Astrocyte of the spinal cord (primary cell): ENCODE data around the gene TLX1.

Source experiments
- DNase-seq: peaks from one replicate; pipeline ENCODE4 v3.0.0; 2011; ENCODE audit warnings: low read depth, low spot score
- H3K4me3 ChIP-seq: 2 replicates; pipeline ENCODE4 v1.5.1; 2011; ENCODE audit warnings: low read depth, mild to moderate bottlenecking, low read length, moderate library complexity
- in situ Hi-C: cut with HindIII; loops from 2 replicates; pipeline ENCODE4 v1.10.0; 2017; ENCODE audit warnings: low sequenced_read_pairs
- TF ChIP-seq, protein P1 (sequence below): IDR thresholded peaks from 2 replicates; pipeline ENCODE4 v1.5.1; 2012; ENCODE audit warnings: low read depth, mild to moderate bottlenecking, low read length, inconsistent platforms

TLX1 gene

DNA sequence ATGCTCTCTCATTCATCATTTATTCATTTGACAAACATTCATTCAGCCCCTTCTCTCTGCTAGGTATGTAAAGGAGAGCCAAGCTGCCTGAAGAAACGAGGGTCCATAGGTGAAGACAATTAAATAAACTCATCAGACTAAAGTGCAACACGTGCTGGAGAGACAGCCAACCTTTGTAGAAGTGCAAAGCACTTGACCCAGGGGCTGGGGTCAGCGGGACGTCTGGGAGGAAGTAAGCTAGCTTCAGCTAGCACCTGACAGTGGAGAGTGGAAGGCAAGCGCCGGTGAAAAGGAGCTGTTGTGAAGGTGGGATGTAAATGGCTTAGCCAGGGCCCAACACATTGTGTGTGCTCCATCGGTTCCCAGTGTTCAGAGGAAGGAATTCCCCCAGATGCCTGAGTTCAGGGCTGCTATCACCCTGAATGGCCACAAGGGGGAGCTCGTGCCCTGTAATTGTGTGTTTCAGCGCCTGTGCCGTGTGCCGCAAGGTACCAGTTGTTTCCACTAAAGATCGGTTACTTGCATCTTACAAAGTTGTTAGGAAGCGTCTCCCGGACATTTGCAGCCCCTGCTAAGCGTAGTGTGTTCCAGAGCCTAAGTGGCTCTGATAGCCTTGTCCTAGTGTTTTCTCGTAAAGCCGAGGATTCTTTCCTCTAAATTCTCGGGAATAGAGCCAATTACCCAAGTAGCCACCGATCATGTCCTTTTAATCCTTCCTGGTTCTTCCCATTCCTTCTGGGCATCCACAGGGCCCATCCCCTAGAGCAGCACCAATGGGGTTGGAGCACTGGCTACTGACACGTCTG lies 30.6 kb downstream of the TLX1 start:
- in situ Hi-C loops, result no loop called here
- TF ChIP-seq, protein P1, sequence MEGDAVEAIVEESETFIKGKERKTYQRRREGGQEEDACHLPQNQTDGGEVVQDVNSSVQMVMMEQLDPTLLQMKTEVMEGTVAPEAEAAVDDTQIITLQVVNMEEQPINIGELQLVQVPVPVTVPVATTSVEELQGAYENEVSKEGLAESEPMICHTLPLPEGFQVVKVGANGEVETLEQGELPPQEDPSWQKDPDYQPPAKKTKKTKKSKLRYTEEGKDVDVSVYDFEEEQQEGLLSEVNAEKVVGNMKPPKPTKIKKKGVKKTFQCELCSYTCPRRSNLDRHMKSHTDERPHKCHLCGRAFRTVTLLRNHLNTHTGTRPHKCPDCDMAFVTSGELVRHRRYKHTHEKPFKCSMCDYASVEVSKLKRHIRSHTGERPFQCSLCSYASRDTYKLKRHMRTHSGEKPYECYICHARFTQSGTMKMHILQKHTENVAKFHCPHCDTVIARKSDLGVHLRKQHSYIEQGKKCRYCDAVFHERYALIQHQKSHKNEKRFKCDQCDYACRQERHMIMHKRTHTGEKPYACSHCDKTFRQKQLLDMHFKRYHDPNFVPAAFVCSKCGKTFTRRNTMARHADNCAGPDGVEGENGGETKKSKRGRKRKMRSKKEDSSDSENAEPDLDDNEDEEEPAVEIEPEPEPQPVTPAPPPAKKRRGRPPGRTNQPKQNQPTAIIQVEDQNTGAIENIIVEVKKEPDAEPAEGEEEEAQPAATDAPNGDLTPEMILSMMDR, result peak; percentile 98
- H3K4me3 ChIP-seq, result peak overlapping the region; percentile 26
- peak; percentile 68 for DNase-seq

DNA sequence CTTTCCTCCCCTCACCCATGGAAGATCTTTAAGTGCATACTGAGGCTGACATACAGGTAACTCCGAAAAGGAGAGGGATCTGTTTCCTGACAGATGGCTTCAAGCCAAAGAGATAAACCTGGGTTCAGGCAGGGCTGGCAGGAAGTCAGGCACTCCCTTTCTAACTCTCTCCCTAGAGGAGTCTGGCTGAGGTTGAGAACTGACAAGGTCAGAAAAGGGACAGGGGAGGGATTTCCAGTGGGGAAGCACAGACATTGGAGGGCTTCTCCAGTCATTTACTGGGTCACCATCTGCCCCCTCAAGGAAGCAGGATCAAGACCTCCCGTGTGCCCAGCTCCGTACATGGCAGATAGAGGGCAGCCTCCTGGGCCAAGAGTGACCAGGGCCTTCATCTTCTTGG lies 31.6 kb downstream of the TLX1 start:
- TF ChIP-seq, protein P1, result no peak
- DNase-seq, result no peak
- H3K4me3 ChIP-seq, result no peak overlapping the region
- in situ Hi-C loops, result no loop called here

DNA sequence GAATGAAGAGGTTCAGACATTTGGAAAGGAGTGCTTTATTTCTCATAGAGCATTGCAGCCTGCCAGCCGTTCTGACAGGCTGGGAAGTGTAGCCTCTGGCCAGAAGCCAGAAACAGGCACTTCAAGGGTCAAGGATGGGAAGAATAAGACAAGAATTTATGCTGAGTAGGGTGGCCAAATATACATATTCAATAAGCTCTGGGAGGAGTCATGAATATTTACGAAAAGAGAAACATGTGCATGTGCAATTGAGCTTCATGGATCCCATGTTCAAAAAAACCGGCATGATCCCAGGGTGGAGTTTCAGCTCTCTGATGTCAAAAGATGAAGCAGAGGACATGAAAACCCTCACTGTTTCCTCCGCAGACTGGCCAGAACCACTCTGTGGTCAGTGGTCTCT lies 32.9 kb downstream of the TLX1 start:
- in situ Hi-C loops, result no loop called here
- no peak overlapping the region for H3K4me3 ChIP-seq
- no peak for DNase-seq
- TF ChIP-seq, protein P1, result no peak

DNA sequence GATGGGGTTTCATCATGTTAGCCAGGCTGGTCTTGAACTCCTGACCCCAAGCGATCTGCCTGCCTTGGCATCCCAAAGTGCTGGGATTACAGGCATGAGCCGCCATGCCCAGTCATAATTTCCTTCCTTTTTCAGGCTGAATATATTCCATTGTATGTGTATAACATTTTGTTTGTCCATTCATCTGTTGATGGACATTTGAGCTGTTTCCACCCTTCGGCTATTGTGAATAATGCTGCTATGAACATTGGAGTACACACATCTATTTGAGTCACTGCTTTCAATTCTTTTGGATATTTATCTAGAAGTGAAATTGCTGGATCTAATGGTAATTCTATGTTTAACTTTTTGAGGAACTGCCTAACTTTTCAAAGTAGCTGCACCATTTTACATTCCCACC lies 34.6 kb downstream of the TLX1 start:
- in situ Hi-C loops, result no loop called here
- no peak for DNase-seq
- H3K4me3 ChIP-seq, result no peak overlapping the region
- TF ChIP-seq, protein P1, result no peak

DNA sequence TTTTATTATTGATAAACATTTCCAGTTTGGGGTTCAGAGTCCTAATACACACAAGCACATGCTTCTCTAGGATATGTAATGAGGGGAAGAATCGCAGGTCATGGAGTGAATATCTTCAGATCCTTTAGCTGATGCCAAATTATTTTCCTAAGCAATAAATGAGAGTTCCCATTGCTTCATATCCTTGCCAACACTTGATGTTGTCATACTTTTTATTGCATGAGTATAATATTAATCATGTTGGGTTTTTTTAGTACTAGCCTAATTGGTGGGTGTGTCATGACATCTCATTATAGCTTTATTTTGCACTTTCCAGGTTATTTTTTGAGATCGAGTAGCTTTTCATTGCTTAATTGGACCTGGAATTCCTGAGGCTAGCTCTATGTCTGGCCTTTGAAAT lies 35.3 kb downstream of the TLX1 start:
- DNase-seq, result no peak
- no peak overlapping the region for H3K4me3 ChIP-seq
- in situ Hi-C loops, result no loop called here
- TF ChIP-seq, protein P1, result no peak

DNA sequence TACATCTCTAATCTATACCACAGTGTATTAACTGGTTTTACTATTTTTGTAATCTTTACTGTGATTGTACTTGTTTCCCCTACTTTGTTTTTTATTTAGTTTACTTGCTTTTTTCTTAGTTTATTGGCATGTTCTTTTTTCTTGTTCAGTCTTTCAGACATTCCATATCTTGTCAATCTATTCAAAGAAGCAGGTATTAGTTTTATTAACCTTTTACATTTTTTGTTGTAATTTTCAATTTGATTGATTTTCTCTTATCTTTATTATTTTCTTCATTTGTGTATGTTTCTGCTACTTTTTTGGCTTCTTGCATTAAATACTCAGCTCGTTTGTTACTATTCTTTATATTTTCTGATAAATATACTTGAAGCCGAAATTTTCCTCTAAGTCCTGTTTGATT lies 41.6 kb downstream of the TLX1 start:
- no peak for DNase-seq
- TF ChIP-seq, protein P1, result no peak
- in situ Hi-C loops, result no loop called here

More for the DNA sequence above, 41.6 kb downstream of the TLX1 start:
- no peak overlapping the region for H3K4me3 ChIP-seq
